Activated CD4-positive, alpha-beta T cell treated with anti-CD3 and anti-CD28 coated beads, Interleukin-2, amount 10 ng/mL, durations not matched to agents 24 days and 14 days (primary cell): Measurements from ENCODE around the gene ARMH1. TPM values are rescaled to one million over a fixed set of nuclear protein-coding genes. Genes with fewer than 3 reads are reported as not detected.
A peak's percentile ranks its signal among the peaks of the same experiment; 100 is the strongest.

Experiments
- DNase-seq: peaks from one replicate; pipeline ENCODE4 v3.0.0; 2022
- H3K27ac Mint-ChIP-seq: one replicate; pipeline ENCODE4 v1.8.0; 2022; ENCODE audit warnings: mild to moderate bottlenecking, mixed read lengths
- H3K27me3 Mint-ChIP-seq: one replicate; pipeline ENCODE4 v1.8.0; 2022; ENCODE audit warnings: mixed read lengths
- H3K36me3 Mint-ChIP-seq: one replicate; pipeline ENCODE4 v1.8.0; 2022; ENCODE audit warnings: low read depth, mild to moderate bottlenecking, mixed read lengths
- H3K4me1 Mint-ChIP-seq: one replicate; pipeline ENCODE4 v1.8.0; 2021; ENCODE audit warnings: mixed read lengths
- H3K4me3 Mint-ChIP-seq: one replicate; pipeline ENCODE4 v1.8.0; 2022; ENCODE audit warnings: mild to moderate bottlenecking, moderate library complexity, mixed read lengths
- H3K9me3 Mint-ChIP-seq: one replicate; pipeline ENCODE4 v1.8.0; 2021; ENCODE audit warnings: mixed read lengths
- intact Hi-C: fragments of 100-400 bp; cut with micrococcal nuclease; formaldehyde crosslinking; loops from one replicate; pipeline ENCODE4 v1.15.1; 2023
- total RNA-seq: library from RNA; stranded (reverse); gene quantifications from 2 replicates; pipeline ENCODE4 v1.2.3, GENCODE V29; 2022

The ARMH1 gene
- total RNA-seq, 1 donor from 2014 or later: 133 TPM

DNA sequence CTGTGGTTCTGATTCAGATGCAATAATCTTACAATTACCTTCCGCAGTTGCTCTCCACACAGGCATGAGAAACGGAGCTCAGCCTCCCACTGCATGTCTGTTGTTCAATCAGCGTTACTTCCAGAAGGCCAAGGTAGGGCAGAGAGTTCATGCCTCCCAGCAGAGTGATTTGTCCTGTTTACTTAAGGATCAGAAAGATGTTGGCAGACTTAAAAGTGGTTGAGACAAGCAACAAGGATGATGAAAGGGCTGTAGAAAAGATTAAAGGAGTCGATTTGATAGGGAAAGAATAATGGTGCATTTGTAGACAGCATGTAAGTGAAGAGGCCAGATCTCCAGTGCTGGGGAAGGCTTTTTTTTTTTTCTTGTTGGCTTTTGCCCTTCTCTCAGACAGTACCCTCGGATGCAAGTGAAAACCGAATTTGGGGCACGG lies 26.6 kb downstream of the ARMH1 start:
- H3K27ac Mint-ChIP-seq: no peak overlapping the region
- intact Hi-C loops: no loop called here
- H3K27me3 Mint-ChIP-seq: no peaks in the 10 kb centered on the region
- no peaks in the 10 kb centered on the region for H3K36me3 Mint-ChIP-seq
- no peaks in the 10 kb centered on the region for H3K9me3 Mint-ChIP-seq
- H3K4me1 Mint-ChIP-seq: peaks cover 10% of the 10 kb centered on the region
- H3K4me3 Mint-ChIP-seq: no peak overlapping the region
- no peak for DNase-seq

DNA sequence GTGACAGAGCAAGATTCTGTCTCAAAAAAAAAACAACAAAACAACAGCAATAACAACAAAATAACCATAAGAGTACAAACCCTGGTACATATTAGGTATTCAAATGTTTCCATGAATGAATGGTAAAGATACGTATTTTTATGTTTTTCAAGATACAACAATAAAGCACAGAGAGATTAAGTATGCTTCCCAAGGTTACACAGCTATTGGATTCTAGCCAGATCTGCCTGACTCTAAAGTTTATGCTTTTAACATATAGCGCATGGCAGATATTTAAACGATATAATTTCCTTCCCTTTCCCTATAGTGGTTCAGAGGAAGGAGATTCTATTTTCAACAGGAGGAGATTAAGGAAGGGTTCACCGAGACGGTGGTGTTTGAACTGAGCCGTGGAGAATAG lies 31.0 kb downstream of the ARMH1 start:
- Mint-ChIP-seq H3K9me3 (no peaks in the 10 kb centered on the region), H3K4me1 (peaks cover 13% of the 10 kb centered on the region), H3K27me3 (no peaks in the 10 kb centered on the region), H3K4me3 (no peak overlapping the region), H3K36me3 (no peaks in the 10 kb centered on the region), H3K27ac (no peak overlapping the region)
- intact Hi-C loops: no loop called here
- DNase-seq: no peak

DNA sequence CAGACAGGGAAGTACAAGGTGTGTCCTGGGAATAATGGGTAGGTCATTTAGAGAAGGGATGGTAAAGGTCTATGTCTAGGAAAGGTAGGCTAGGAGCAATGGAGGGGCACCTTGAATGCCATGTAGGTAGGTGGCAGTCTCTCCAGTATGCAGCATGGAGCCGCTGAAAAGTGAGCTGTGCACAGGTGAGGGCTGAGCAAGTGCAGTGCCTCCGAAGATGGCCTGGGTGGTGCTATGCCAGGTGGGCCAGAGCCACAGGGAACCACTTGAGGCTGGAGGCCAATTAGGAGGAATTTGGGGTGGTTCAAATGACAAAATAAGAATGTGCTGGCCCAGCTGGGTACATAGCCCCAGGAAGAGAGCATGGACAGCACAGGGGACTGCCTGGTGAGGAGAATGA lies 31.4 kb downstream of the ARMH1 start:
- H3K4me1 Mint-ChIP-seq: peaks cover 13% of the 10 kb centered on the region
- H3K36me3 Mint-ChIP-seq: no peaks in the 10 kb centered on the region
- H3K27ac Mint-ChIP-seq: no peak overlapping the region
- no peak for DNase-seq
- no peak overlapping the region for H3K4me3 Mint-ChIP-seq
- no peaks in the 10 kb centered on the region for H3K9me3 Mint-ChIP-seq
- intact Hi-C loops: no loop called here
- peaks cover 4% of the 10 kb centered on the region for H3K27me3 Mint-ChIP-seq

DNA sequence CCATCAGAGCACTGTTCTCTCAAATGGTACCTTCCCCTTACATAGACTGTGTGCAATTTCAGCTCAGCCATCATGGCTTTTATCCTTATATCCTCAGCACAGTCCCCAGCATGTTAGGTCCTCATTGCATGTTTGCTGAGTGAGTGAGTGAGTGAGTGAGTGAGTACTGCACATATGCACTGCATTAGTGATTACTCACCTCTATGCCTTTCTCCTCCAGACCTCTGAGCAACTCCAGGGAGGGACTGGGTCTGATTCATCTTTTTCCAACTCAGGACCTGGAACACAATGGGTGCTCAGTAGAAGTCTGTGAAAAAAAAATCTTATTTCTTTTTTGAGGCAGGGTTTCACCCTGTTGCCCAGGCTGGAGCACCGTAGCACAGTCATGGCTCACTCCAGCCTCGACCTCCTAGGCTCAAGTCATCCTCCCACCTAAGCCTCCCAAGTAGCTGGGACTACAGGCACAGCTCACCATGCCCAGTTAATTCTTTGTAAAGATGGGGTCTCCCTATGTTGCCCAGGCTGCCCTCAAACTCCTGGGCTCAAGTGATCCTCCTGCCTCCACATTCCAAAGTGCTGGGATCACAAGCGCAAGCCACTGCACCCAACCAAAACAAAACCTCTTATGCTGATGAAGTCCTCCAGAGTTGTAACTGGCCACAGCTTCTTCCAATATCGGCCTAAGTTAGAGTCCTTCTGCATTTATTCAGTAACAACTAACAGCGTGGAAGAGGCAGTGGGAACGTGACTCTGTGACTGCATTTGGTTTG lies 32.8 kb downstream of the ARMH1 start:
- no peaks in the 10 kb centered on the region for H3K9me3 Mint-ChIP-seq
- H3K4me1 Mint-ChIP-seq: peaks cover 13% of the 10 kb centered on the region
- no peak overlapping the region for H3K4me3 Mint-ChIP-seq
- no peaks in the 10 kb centered on the region for H3K36me3 Mint-ChIP-seq
- no peak for DNase-seq
- H3K27ac Mint-ChIP-seq: no peak overlapping the region
- H3K27me3 Mint-ChIP-seq: peaks cover 11% of the 10 kb centered on the region
- intact Hi-C loops: no loop called here

DNA sequence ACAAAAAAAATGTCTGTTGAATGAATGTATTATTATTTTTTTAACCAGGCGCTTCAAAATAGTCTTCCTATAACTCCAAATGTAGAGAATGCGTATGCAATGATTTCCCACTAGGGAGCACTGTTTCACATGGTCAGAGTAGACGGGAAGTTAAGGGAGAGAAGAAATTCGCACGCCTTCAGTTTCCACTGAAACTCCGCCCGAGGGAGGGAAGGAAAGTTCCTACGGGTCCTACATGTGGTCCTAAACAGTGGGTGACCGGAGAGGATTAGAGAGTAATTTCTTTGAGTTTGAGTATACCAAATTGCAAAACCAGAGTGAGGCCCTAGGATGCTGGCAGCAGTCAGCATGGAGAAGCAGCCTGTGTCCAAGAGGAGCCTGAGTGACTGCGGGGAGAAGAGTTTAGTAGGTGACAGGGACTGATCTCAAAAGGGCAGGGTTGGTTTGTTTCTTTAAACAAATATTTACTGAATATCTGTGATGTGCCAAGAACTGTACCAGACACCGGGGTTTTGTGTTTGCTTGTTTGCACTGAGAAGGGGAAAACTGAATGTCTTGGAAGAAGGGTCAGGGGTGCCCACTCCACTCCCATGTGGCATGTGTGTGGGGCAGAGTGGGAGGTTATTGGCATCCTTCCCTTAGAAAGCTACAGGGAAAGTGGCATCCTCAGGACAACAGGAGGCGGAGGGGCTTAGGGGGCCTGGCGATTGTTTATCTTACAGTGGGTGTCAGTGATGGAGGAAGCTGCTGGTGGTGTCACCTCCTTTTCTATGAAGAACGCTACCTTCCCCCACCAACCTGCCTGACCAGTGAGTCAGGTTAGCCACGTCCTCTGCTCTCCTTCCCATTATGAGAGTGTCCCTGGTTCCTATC lies 33.7 kb downstream of the ARMH1 start:
- Mint-ChIP-seq H3K27me3 (peaks cover 11% of the 10 kb centered on the region), H3K27ac (peak overlapping the region; percentile 49), H3K4me1 (peaks cover 13% of the 10 kb centered on the region), H3K9me3 (no peaks in the 10 kb centered on the region), H3K36me3 (no peaks in the 10 kb centered on the region), H3K4me3 (peak overlapping the region; percentile 72)
- DNase-seq: peak; percentile 84
- intact Hi-C loops: no loop called here

DNA sequence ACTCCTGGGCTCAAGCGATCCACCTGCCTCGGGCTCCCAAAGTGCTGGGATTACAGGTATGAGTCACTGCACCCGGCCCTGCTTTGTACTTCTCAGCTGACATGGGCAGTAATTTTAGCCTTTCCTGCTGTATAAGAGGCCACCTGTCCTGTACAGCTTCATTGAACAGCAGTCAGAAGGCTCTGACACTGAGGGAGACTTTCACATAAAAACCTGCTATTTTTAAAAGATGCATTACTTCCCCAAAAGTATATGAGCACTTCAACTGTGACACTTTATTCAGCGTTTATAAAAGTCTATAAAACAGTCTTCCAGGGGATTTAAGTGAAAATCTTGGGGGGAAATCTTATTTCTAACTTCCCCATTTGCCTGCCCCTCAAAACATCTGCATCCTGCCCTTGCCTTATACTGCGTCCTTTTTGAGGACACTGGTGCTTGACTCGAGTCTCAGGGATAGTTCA lies 38.8 kb downstream of the ARMH1 start:
- H3K36me3 Mint-ChIP-seq: no peaks in the 10 kb centered on the region
- no peak overlapping the region for H3K27ac Mint-ChIP-seq
- H3K27me3 Mint-ChIP-seq: peaks cover 11% of the 10 kb centered on the region
- H3K4me1 Mint-ChIP-seq: peaks cover 36% of the 10 kb centered on the region
- intact Hi-C loops: no loop called here
- no peak for DNase-seq
- no peaks in the 10 kb centered on the region for H3K9me3 Mint-ChIP-seq
- H3K4me3 Mint-ChIP-seq: no peak overlapping the region

DNA sequence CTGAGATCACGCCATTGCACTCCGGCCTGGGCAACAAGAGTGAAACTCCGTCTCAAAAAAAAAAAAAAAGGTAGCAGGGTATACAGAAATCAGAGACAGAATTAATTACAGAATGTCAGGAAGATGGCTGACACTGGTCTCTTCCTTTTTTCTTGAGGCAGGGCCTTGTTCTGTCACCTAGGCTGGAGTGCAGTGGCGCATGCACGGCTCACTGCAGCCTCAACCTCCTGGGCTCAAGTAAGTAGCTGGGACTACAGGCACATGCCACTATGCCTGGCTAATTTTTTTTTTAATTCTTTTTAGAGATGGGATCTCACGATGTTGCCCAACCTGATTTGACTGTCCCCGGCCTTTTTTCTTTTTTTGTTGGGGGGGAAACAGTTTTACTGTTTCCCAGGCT lies 40.0 kb downstream of the ARMH1 start:
- Mint-ChIP-seq H3K36me3 (no peaks in the 10 kb centered on the region), H3K27ac (no peak overlapping the region), H3K27me3 (peaks cover 11% of the 10 kb centered on the region), H3K4me1 (peaks cover 36% of the 10 kb centered on the region), H3K9me3 (no peaks in the 10 kb centered on the region), H3K4me3 (no peak overlapping the region)
- no peak for DNase-seq
- intact Hi-C loops: loop anchor here (2.0 kb wide), 1 partner anchor 16 kb away; the partner anchor contains the start of gene RNU5D-1

DNA sequence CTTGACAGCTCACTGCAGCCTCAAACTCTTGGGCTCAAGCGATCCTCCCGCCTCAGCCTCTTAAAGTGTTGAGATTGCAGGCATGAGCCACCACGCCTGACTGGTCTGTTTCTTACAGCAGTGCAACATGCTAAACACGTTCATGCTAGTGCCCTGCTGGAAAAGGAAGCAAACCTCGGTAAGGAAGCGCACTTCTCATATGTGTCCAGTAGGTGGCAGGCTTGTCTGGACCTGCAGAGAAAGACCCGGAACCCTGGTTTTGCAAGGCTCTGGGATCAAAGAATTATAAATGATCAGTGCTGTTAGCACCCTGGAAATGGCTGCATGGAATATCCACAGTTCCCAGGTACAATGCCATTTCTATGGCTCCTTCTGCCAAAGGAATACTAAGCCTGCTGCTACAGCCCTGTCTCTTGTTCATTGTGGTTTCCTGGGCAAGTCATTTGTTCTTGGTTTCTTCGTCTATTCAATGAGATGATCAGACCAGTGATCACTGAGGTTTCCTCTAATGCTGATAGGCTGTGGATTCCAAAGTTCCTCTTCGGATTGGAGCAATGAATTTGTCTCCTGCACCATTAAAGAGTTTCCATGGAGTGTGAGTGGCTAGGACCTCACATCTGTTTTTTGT lies 40.5 kb downstream of the ARMH1 start:
- Mint-ChIP-seq H3K4me1 (peaks cover 38% of the 10 kb centered on the region), H3K27ac (peak overlapping the region; percentile 52), H3K27me3 (peaks cover 11% of the 10 kb centered on the region), H3K4me3 (peak overlapping the region; percentile 59), H3K9me3 (no peaks in the 10 kb centered on the region), H3K36me3 (no peaks in the 10 kb centered on the region)
- intact Hi-C loops: loop anchor here (2.0 to 5.0 kb wide), 2 partner anchors 16 to 297 kb away; partner anchors contain the start of genes HECTD3, RNU5D-1 and UROD
- DNase-seq: peak; percentile 92

DNA sequence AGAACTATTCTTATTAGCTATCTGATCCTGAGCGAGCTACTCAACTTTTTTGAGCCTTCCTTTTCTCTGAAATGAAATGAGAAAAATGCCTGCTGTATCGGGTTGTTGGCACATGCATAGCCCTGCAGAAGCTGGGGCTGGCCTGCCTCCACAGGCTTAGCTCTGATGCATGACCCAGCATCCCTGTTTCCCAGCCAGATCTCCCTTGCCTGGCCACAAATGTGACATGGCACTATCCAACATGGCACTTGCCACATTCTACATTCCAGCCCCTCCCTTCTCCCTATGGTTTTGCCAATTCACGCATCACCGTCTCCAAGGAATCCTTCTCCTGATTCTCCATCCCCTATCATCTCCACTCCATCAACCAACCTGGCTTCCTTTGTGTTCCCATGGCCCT lies 42.6 kb downstream of the ARMH1 start:
- intact Hi-C loops: loop anchor here (5.0 kb wide), 1 partner anchor 295 kb away; the partner anchor contains the start of genes HECTD3 and UROD
- no peaks in the 10 kb centered on the region for H3K27me3 Mint-ChIP-seq
- DNase-seq: no peak
- peaks cover 2% of the 10 kb centered on the region for H3K36me3 Mint-ChIP-seq
- no peak overlapping the region for H3K4me3 Mint-ChIP-seq
- peaks cover 56% of the 10 kb centered on the region for H3K4me1 Mint-ChIP-seq
- peak overlapping the region; percentile 3 for H3K27ac Mint-ChIP-seq
- H3K9me3 Mint-ChIP-seq: no peaks in the 10 kb centered on the region

DNA sequence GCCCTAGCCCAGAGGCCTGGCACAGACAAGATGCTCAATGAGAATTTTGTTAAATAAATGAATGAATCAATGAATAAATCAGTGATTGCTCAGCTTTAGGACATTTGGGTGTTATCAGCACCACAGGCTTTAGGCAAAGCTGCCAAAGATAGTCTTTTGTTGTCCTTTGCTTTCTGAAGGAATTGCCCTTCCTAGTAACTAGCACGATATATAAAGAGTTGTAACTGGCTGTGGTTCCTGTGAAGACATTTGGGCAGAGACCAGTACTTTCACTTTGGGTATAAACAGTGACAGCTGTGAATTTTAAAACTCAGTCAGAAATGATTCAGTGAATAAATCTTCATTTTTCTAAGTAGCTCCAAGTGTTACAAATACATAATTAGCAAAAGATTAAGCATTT lies 43.1 kb downstream of the ARMH1 start:
- Mint-ChIP-seq H3K27ac (peak overlapping the region; percentile 15), H3K27me3 (no peaks in the 10 kb centered on the region), H3K9me3 (no peaks in the 10 kb centered on the region), H3K4me1 (peaks cover 57% of the 10 kb centered on the region), H3K4me3 (no peak overlapping the region), H3K36me3 (peaks cover 2% of the 10 kb centered on the region)
- intact Hi-C loops: loop anchor here (5.0 kb wide), 1 partner anchor 295 kb away; the partner anchor contains the start of genes HECTD3 and UROD
- DNase-seq: no peak

DNA sequence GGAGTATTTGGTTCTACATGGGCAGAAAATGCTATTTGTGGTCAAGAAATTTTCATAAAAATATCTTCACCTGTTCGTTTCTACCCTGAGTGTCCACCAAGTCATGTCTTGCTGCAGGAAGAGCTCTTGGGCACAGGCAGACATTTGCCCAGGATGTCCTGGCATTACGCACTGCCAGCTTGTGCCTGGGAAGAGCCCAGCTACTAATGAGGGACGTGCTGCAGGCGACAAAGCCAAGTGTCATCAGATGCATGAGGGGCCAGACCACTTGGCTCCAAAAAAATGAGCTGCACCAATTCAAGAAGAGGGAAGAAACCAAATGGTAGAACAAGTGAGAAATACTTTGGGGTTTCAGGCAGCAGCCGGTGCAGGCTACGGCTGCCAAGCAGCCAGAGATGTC lies 43.6 kb downstream of the ARMH1 start:
- peaks cover 59% of the 10 kb centered on the region for H3K4me1 Mint-ChIP-seq
- intact Hi-C loops: loop anchor here (5.0 kb wide), 1 partner anchor 294 kb away; the partner anchor contains the start of genes HECTD3 and UROD
- no peak for DNase-seq
- H3K9me3 Mint-ChIP-seq: no peaks in the 10 kb centered on the region
- peak overlapping the region; percentile 20 for H3K4me3 Mint-ChIP-seq
- no peaks in the 10 kb centered on the region for H3K27me3 Mint-ChIP-seq
- peaks cover 2% of the 10 kb centered on the region for H3K36me3 Mint-ChIP-seq
- peak overlapping the region; percentile 50 for H3K27ac Mint-ChIP-seq

DNA sequence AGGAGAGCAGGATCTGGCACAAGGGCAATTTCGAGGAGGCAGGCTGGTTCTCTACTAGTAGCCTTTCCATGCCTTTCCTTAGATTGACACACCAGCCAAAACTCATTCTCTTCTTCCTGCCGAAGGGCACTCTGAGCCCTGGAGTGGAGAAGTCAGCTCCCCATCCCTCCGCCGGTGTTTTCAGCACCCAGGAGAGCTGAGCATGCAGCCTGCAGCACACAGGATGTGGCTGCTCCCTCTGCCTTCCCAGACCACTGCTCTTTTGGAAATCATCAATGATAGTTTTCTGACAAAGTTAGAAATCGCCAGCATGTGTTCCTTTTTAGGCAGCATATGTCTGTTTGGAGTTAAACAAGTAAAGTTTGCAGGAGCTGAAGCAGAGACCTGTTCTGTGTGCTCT lies 44.8 kb downstream of the ARMH1 start:
- peak; percentile 71 for DNase-seq
- Mint-ChIP-seq H3K27me3 (no peaks in the 10 kb centered on the region), H3K4me1 (peaks cover 68% of the 10 kb centered on the region), H3K27ac (peak overlapping the region; percentile 46), H3K4me3 (peak overlapping the region; percentile 36), H3K36me3 (peaks cover 6% of the 10 kb centered on the region), H3K9me3 (no peaks in the 10 kb centered on the region)
- intact Hi-C loops: loop anchor here (5.0 kb wide), 1 partner anchor 293 kb away; the partner anchor contains the start of genes HECTD3 and UROD

DNA sequence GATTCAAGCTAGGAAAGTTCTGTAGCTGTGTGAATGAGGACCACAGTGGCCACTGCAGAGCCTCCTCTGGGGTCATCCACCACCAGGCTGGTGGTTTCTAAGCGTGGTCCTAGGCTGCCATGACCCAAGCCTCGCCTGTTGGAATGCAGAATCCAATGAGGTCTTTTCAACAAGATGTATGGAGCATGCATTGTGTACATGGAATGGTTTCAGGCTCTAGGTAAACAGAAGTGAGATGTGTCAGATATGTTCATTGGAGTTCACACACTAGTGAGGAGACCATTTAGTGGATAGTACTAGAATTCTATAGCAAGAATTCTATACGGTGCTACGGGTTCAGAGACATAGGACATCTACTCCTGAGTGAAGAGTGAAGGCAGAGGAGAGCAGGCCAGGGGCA lies 45.8 kb downstream of the ARMH1 start:
- H3K27me3 Mint-ChIP-seq: no peaks in the 10 kb centered on the region
- intact Hi-C loops: loop anchor here (5.0 kb wide), 1 partner anchor 967 kb away; the partner anchor contains the start of genes GPBP1L1 and TMEM69
- H3K4me3 Mint-ChIP-seq: peak overlapping the region; percentile 75
- peaks cover 11% of the 10 kb centered on the region for H3K36me3 Mint-ChIP-seq
- no peaks in the 10 kb centered on the region for H3K9me3 Mint-ChIP-seq
- H3K27ac Mint-ChIP-seq: peak overlapping the region; percentile 73
- no peak for DNase-seq
- peaks cover 68% of the 10 kb centered on the region for H3K4me1 Mint-ChIP-seq
